ENCODE results near the gene CCDC192. TPM values are rescaled to one million over a fixed set of nuclear protein-coding genes. Genes with fewer than 3 reads are reported as not detected.

Gene CCDC192
- total RNA-seq, 1 donor from 2014 or later, result not detected

DNA sequence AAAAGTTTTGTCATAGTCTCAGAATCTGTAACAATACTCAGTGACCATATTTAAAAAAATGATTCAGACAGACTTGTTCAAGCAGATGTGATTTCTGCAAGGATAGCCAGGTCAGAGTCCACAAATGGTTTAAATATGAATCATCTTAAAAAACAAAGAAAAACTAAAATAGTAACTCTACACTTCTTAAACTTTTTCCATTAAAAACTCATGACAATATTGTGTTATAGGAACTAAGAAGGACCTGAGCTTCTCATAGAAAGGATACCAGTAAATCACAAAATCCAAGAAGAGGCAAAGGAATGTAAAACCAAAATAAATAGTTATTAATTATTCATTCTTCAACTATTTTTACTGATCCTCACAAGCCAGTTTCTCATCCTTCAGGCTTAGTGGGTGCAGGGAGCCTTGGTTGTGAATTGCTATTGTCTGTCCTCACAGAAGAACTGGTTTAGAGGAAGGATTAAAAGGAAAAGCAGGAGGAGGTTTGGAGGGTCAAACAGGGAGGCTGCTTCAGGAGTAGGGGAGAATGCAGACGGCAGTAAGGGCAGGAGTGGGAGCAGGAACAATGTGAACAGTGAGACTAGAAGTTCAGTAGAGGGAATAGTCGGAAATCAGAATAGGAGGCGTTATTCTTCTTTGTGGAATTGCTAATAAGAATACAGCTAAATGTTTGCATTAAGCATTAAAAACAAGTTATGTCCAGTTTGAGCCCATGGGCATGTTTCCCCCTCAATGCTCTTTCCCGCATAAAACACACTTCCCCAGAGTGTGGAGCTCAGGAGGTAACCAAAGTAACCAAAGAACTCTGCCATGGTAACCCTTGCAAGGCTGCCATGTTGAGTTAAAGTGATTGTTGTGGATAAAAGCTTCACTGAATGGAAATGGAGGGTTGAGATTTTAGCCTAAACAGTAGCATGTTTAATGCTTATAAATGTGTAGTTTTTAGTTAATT is 110.7 kb downstream of the CCDC192 start:
- Histone ChIP-seq H3K27me3 (ENCODE audit: control insufficient read depth, insufficient read depth, low read length) (no peaks in the 10 kb centered on the region), H3K4me3 (ENCODE audit: low read depth, low read length) (no peak overlapping the region), H3K36me3 (ENCODE audit: control insufficient read depth, insufficient read depth, low read length) (no peaks in the 10 kb centered on the region)
- TF ChIP-seq, protein P1, sequence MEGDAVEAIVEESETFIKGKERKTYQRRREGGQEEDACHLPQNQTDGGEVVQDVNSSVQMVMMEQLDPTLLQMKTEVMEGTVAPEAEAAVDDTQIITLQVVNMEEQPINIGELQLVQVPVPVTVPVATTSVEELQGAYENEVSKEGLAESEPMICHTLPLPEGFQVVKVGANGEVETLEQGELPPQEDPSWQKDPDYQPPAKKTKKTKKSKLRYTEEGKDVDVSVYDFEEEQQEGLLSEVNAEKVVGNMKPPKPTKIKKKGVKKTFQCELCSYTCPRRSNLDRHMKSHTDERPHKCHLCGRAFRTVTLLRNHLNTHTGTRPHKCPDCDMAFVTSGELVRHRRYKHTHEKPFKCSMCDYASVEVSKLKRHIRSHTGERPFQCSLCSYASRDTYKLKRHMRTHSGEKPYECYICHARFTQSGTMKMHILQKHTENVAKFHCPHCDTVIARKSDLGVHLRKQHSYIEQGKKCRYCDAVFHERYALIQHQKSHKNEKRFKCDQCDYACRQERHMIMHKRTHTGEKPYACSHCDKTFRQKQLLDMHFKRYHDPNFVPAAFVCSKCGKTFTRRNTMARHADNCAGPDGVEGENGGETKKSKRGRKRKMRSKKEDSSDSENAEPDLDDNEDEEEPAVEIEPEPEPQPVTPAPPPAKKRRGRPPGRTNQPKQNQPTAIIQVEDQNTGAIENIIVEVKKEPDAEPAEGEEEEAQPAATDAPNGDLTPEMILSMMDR (IDR thresholded peaks at IDR 0.05; ENCODE audit: insufficient read depth, low read length, poor library complexity, severe bottlenecking), result no peak
- DNase-seq (ENCODE audit: low read depth), result no peak

GRCh38 chr5:127814588-127814973 is 111.4 kb downstream of the CCDC192 start:
- Histone ChIP-seq H3K36me3 (ENCODE audit: control insufficient read depth, insufficient read depth, low read length) (no peaks in the 10 kb centered on the region), H3K4me3 (ENCODE audit: low read depth, low read length) (no peak overlapping the region), H3K27me3 (ENCODE audit: control insufficient read depth, insufficient read depth, low read length) (no peaks in the 10 kb centered on the region)
- TF ChIP-seq, protein P1 (IDR thresholded peaks at IDR 0.05; ENCODE audit: insufficient read depth, low read length, poor library complexity, severe bottlenecking), result no peak
- DNase-seq (ENCODE audit: low read depth), result no peak

DNA sequence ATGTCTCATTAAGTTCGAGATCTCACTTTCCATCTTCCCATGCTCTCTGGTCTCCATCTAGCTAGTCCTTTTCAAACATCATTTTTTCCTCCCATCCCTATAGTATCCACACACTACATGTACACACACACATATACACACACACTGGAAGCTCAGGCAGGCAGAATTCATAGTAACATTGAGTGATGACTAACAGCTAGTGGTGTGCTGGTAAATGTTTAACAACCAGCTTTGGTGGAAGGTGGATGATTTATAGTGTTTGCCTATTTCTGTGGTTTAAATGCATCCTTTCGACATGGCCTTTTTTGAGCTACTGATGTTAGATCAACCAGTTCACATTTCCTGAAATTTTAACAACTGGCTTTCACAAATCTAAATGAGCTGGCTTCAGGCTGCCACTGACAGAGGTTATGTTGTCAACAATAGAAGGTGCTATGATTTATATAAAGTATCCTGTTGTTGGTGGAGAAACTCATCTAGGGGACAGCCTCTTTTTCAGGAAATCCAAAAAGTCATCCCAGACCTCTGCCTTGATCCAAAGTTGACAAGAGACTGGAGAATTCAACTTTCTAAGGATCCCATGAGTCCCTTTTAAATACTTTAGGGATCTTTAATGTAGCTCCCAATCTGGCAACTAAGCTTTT is 117.8 kb downstream of the CCDC192 start:
- Histone ChIP-seq H3K4me3 (ENCODE audit: low read depth, low read length) (no peak overlapping the region), H3K27me3 (ENCODE audit: control insufficient read depth, insufficient read depth, low read length) (no peaks in the 10 kb centered on the region), H3K36me3 (ENCODE audit: control insufficient read depth, insufficient read depth, low read length) (no peaks in the 10 kb centered on the region)
- TF ChIP-seq, protein P1 (IDR thresholded peaks at IDR 0.05; ENCODE audit: insufficient read depth, low read length, poor library complexity, severe bottlenecking), result no peak
- DNase-seq (ENCODE audit: low read depth), result peak; percentile 80

DNA sequence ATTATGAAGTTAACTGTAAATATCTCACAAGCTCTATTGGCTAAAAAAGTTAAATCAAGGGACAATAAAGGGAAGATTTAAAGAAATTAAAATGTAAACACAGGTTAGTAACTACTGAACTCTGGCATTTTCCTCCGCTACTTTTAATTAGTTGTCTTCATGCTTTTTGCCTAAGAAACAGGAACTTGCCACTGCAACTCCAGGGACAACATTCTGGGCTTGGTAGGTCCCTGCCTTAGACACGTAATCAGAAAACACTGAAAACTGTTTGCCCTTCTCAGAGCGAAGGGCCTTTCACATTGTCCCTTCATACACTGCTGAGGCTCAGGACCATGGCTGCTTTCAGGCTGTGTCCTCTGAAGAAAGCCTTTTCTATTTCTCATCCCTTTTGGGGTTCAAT is 118.7 kb downstream of the CCDC192 start:
- no peaks in the 10 kb centered on the region for H3K36me3 ChIP-seq (ENCODE audit: control insufficient read depth, insufficient read depth, low read length)
- H3K27me3 ChIP-seq (ENCODE audit: control insufficient read depth, insufficient read depth, low read length), result no peaks in the 10 kb centered on the region
- no peak for DNase-seq (ENCODE audit: low read depth)
- H3K4me3 ChIP-seq (ENCODE audit: low read depth, low read length), result no peak overlapping the region
- TF ChIP-seq, protein P1 (IDR thresholded peaks at IDR 0.05; ENCODE audit: insufficient read depth, low read length, poor library complexity, severe bottlenecking), result no peak

- no peaks in the 10 kb centered on the region for H3K36me3 ChIP-seq (ENCODE audit: control insufficient read depth, insufficient read depth, low read length)
- DNase-seq (ENCODE audit: low read depth), result no peak
- no peak overlapping the region for H3K4me3 ChIP-seq (ENCODE audit: low read depth, low read length)
- no peaks in the 10 kb centered on the region for H3K27me3 ChIP-seq (ENCODE audit: control insufficient read depth, insufficient read depth, low read length)
- TF ChIP-seq, protein P1 (IDR thresholded peaks at IDR 0.05; ENCODE audit: insufficient read depth, low read length, poor library complexity, severe bottlenecking), result no peak
These were observed 120.9 kb downstream of the CCDC192 start for GRCh38 chr5:127824126-127824525.

Data from kidney epithelial cell (primary cell).